Erythroblast (primary cell): ENCODE measurements around the gene PDGFB.

Experiments
- DNase-seq, 2 experiments: peaks; one replicate each; lab custom pipeline; 2025; lab: John Stamatoyannopoulos, UW
- GATA1 ChIP-seq: IDR thresholded peaks from 2 replicates; pipeline ENCODE4 v1.6.1; 2011; ENCODE audit warnings: low read depth, mild to moderate bottlenecking, control low read depth, low read length, moderate library complexity
- POLR2A ChIP-seq: IDR thresholded peaks from 2 replicates; pipeline ENCODE4 v1.6.1; 2011; ENCODE audit warnings: mild to moderate bottlenecking, low read length

The PDGFB gene

DNA sequence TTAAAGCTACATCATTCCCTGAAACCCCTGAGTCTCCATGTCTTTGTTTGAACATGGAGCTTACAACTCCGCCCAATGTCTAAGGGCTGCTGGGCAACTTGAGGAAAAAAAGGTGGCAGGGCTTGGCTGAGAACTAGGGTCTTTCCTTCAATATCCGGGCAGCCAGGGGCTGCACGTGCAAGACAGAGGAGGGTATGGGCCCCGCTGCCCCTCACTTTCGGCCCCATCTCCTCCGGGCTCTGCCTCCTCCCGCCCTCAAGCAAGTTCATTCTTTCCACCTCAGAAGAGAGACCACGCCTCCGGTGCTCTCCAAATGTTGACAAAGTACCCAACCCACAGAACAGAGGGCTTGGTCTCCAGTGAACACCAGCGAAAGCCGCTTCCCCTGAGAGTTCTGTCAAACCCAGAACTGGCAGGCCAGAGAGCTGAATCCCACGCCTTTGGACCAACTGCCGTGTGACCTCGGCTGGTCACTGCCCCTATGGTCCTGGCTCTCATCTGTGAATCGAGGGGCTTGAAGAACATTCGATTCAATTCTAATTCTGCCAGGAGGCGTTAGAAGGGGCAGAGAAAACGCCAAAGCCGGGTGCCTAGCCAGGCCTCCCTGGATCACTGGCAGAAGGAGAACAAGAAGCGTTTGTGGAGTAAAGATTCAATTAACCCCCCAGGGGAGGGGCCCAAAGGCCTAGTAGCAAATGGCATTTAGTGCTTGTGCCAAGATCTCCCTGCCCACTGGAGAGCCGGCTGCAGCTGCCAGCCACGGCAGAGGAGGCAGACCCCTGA lies 7.3 kb downstream of the PDGFB start:
- DNase-seq: no peak
- TF ChIP-seq POLR2A (no peak), GATA1 (no peak)

DNA sequence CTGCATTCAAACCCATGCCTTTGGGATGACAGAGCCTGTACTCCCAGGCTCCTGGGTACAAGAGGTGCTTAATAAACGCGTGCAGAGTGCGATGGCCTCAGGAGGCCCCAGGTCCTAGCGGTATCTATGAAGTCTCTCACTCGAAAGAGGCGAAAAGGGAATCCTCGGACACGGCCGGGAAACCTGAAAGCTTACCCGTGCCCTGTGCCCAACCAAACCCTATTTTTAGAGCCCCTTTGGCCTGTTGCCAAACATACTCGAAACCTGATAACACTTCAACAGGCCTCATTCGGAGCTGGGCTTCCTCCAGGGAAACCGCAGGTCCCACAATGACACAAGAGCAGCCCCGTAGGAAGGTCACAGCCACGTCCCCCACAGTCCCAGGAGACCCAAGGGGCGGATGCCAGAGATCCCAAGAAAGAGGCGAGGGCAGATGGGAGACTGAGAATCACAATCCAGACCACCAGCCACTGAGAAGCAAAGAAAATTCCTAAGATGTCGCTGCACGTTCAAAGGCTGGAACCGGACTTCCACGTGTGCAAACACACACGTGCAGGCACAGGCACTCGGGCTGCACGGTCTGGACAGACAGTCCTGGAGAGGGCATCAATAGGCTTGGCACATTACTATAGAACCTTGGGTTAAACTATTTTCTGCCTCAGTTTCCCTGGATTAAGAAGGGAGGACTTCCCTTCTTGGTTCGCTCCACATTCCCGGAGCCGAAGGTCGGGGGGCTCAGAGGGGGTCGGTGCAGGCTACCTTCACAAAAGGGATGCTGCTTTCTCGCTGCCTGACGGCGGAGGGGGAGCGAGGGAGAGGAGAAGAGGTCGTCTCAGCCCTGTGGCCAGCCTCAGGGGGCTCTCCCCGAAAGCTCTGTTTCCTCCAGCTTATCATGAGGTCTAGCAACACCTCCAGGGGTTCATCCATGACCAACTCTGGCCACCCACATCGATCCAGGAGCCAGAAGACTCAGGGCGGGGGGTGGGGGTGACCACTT lies 8.2 kb downstream of the PDGFB start:
- peak; percentile 54 to 60 for DNase-seq
- TF ChIP-seq GATA1: no peak
- TF ChIP-seq POLR2A: no peak

DNA sequence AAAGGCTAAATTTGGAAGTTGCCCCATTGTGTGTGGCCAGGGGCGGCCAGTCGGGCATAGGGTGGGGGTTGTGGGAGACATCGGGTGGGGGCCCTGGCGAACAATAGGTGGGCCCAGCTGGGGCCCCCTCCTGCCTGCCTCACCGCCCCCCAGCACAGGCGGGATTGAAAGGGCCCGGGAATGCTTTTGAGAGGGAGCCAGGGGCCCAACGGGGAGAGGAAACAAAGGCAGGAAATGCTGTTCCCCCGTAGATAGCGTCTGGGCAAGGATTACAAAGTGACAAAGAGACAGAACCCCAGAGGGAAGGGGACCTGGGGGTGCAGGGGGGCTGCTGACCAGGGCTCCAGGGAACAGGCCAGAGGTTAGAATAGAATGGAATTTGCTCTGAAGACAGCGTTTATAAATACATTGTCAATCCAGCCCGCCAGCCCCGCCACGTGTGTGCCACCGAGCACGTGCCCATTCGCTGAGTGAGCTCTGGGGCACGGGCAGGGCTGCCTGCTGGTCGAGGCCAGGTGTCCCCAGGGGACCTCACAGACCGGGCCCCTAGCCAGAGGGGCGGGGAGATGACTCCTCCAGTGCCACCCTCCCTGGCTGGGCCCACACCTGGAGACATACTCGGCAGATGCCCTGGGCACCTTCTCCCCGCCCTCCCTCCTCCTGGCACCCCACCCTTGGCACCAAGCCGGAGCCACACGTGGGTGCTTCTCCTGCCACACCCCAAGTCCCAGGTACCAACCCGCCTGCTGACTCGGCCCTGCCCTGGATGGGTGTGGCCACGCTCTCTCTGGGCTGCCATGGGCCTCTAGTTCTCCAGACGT lies 9.7 kb downstream of the PDGFB start:
- TF ChIP-seq GATA1 (no peak), POLR2A (no peak)
- DNase-seq: no peak

DNA sequence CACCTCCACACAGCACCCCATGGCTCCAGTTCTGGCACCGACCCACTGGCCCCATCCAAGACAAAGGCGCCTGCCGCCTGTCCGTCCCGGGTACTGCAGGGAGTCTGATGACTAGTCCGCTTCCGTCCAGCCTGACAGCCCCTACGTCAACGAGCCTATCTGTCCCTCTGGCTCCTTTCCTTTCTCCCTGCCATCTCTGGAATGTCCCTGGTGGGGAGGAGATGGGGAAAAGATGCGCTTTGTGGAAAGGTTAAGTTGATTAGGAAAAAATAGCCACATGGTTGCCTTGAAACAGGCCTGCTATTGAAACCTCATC lies 10.4 kb downstream of the PDGFB start:
- no peak for TF ChIP-seq GATA1
- no peak for TF ChIP-seq POLR2A
- DNase-seq: no peak

DNA sequence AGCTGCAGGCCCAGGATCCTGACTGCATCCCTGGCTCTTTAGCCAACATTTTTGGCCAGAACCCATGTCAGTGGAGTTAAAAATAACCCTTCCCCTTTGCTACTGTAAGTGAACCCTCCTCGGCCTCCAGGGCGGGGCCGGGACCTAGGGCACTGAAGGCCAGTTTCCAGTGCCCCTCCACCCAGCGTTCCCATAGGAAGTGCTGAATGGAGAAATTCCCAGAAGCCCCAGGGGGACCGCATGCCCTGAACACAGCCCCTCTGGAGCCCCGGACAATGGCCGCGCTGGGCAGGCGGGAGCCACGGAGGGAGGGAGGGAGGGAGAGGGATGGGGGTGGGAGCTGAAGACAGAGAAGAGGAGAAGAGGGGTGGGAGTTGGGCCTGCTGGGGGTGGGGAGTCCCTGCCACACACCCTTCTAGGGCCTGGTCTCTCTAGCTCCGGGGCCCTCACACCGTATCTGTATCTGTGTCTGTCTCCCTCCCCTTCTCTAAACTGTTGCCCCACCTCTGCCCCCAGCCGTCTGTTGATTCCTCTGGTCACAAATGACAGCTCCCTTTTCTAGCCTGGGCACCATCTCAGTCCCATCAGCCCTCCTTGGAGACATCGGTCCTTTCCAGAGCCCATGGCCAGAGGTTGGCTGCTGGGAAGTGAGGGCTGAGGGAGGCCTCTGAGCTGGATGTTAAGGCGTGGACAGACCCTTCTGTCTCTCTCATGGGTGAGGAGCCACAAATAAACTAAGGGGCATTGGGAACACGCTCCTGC lies 10.9 kb downstream of the PDGFB start:
- no peak for DNase-seq
- no peak for TF ChIP-seq GATA1
- no peak for TF ChIP-seq POLR2A

DNA sequence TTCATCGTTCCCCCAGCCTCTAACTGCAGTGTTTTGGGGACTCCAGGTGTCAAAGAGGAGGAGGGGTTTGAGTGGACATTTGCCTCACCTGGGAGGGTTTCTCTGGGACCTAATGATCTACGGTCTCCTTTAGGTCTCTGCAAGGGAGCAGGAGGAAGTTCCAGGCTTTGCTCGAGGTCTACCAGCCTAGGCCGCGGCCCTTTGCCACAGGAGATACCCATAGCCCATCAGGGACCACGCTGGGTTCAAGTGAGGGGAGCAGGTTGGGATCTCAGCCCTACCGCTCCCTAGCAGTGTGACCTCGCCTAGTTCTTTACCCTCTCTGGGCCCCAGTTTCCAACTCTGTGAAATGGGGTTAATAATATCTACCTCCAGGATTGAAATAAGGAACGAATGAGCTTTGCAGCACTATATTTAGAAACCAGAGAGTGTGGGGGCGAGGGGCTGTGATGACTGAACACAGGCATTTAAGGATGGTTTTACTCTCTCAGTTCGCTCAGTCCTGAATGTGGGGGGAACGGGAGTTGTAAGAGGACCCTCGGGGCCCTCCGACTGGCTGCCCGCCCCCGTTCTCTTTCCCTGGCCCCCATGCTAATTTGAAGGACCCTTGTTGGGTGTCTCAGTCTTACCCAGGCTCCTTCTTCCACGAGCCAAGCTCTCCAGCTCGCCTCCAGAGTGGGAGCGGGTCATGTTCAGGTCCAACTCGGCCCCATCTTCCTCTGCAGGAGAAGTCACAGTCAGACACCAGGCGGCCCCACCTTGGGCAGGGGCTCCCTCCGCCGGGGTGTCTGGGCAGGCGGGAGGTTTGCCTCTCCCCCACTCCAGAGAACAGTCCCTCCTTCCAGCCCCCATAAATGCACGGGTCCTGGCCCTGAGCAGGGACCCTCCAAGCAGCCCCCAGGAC lies 11.7 kb downstream of the PDGFB start:
- DNase-seq: no peak
- no peak for TF ChIP-seq POLR2A
- no peak for TF ChIP-seq GATA1

DNA sequence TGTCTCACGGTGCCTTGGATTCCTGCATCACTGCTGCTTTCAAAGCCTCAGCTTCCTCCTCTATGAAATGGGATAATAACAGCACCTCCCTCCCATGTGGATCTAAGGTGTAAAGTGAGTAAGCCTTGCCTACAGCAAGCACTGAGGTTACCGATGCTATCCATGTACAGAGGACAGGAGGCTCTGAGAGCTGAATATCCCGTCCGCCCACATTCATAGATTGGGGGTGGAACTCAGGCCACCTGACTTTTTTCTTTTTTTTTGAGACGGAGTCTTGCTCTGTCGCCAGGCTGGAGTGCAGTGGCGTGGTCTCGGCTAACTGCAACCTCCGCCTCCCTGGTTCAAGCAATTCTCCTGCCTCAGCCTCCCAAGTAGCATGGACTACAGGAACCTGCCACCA lies 12.5 kb downstream of the PDGFB start:
- TF ChIP-seq POLR2A (no peak), GATA1 (no peak)
- no peak for DNase-seq

DNA sequence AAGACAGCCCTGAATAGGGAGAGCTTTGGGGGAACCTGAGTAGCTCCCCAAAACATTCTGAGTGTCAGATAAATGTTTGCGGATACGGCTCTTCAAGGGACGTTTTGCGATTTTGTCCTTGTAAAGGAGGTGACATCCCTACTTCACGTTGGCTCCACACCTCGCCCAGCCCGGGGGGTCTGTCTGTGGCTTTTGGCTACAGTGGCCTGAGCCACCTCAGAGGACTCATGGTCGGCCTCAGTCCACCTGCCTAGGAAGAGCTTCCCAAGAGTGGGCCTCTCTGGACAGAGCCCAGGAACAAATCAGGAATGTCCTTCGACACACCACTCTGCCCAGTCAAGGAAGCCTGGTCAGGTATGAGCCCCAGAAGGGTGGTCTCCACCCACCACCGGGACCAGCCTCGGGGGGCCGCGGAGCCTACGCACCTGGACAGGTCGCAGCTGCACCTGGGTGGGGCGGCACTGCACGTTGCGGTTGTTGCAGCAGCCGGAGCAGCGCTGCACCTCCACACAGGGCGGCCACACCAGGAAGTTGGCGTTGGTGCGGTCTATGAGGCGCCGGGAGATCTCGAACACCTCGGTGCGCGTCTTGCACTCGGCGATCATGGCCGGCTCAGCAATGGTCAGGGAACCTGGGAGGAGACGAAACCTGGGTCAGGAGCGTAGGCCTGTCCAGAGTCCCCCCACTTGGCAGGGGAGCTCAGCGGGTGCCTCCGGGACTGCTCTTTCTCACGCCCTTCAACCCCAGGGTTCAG lies 13.4 kb downstream of the PDGFB start:
- TF ChIP-seq GATA1 (no peak), POLR2A (no peak)
- no peak for DNase-seq

DNA sequence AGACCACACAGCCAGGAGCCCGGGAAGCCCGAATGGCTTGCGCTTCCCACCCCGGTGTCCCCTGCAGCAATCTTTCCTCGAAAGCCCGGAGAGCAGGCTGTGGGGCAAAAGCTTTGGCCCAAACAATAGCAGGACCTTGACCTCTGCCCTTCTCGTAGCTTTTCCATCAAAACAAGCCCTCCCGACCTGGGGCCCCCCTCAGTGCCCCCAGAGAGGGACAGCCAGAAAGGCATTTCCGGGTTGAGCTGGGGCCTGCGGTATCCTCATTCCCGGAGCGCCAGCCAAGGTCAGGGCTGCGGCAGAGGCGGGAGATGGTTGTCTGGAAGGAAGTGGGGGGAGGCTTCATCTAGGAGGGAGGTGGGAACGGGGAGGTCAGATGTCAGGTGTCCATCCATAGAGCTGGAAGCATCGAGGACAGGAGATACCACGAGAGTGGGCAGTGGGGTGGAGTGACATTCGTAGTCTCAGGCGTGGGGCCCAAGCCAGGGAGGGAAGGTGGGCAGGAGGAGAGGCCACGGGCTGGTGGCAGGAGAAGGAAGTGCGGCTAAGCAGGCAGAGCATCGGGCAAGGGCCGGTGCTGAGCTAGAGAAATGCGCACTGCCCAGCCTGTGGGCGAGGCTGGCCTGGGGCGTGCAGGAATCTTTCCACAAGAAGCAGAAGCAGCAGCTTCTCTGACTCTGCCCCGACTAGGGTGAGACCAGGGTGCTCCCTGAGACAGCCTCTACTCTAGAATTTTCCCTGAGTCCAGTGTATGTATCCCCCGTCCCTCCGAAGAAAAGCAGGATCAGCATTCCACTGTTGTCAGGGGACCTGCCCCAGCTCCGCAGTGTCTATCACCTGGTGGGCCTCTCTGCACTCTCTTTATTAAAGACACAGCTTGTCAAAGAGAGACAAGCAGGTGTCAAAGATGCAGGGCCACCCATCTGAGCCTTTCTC lies 14.3 kb downstream of the PDGFB start:
- no peak for DNase-seq
- no peak for TF ChIP-seq GATA1
- TF ChIP-seq POLR2A: no peak

DNA sequence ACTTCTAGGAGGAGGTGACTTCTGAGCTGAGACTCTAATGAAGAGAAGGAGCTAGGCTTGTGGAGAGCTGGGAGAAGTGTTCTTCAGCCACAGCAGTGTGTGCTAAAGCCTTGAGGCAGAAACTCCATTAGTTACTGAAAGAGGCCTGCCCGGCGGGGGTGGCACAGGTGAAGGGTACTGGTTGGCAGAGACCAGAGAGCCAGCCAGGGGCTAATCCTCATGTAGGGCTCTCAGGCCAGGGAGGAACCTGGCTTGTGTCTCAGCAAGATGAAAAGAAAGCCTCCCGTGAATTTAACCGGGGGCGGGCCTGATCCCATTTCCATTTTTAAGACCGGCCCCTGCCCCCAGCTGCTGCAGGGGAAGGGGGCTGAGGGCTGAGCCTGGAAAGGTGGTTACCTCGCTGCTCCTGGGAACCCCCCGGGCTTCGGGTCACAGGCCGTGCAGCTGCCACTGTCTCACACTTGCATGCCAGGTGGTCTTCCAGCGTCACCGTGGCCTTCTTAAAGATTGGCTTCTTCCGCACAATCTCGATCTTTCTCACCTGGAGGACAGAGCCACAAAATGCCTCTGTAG lies 15.0 kb downstream of the PDGFB start:
- TF ChIP-seq GATA1 (no peak), POLR2A (no peak)
- no peak for DNase-seq
